GM13977 (cell line): ENCODE data around the gene GPR61.

Source experiments
- DNase-seq: peaks from one replicate; pipeline ENCODE4 v3.0.0; 2012; ENCODE audit warnings: low spot score
- CTCF ChIP-seq: IDR thresholded peaks from 2 replicates; pipeline ENCODE4 v1.5.1; 2012; ENCODE audit warnings: mild to moderate bottlenecking, control low read depth; ENCODE audit not compliant: insufficient read depth; ENCODE audit errors: extremely low read depth, missing control alignments
- in situ Hi-C: fragments of 300-500 bp; cut with MboI; formaldehyde crosslinking; loops from one replicate; pipeline ENCODE4 v1.12.0; 2022; ENCODE audit warnings: low sequenced_read_pairs, low pct_unique_long_range_greater_than_20kb, mixed read lengths, inconsistent platforms; ENCODE audit not compliant: unreplicated experiment

The GPR61 gene

GRCh38 chr1:109567877-109568672 lies 28.4 kb downstream of the GPR61 start:
- no peak for TF ChIP-seq CTCF
- in situ Hi-C loops: no loop called here
- DNase-seq: no peak

DNA sequence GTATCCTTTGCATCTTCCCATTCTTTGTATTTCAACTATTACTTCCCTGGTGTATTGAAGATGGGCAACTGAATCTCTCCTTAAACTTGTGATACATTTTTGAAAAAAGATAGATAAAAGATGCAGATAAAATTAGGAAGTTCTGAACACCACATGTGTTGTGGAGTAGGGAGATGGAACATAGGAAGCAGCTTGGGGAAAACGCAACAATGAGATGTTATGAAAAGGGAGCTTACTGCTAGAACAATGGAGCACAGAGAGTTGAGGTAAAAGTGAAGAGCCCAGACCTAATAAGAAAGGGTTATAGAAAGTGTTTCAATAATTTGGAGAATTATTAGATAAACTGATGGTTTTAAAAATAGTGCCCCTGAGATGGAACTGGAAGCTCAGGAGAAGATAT lies 29.7 kb downstream of the GPR61 start:
- no peak for TF ChIP-seq CTCF
- DNase-seq: no peak
- in situ Hi-C loops: no loop called here

GRCh38 chr1:109570414-109570813 lies 30.7 kb downstream of the GPR61 start:
- in situ Hi-C loops: no loop called here
- no peak for TF ChIP-seq CTCF
- no peak for DNase-seq

DNA sequence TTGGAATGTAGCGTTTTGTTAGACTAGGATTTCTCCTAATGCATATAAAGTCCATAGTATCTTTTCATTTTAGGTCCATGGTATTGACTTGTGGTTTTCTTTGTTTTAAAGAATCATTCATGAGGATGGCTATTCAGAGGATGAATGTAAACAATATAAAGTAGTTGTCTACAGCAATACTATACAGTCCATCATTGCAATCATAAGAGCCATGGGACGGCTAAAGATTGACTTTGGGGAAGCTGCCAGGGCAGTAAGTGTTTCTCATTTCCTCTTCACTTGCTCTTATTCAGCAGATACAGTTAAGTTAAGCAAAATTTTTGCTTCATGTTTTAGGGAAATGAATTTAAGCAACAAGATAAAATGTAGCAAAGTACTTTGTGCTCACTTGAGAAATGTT lies 34.1 kb downstream of the GPR61 start:
- TF ChIP-seq CTCF: no peak

GRCh38 chr1:109578947-109579443 lies 39.3 kb downstream of the GPR61 start:
- DNase-seq: no peak
- no peak for TF ChIP-seq CTCF
- in situ Hi-C loops: no loop called here

More for the DNA sequence above, 34.1 kb downstream of the GPR61 start:
- DNase-seq: no peak
- in situ Hi-C loops: no loop called here

- in situ Hi-C loops: no loop called here
- TF ChIP-seq CTCF: no peak
- no peak for DNase-seq
These were observed 39.8 kb downstream of the GPR61 start for GRCh38 chr1:109579491-109579890.
